Measurements from ENCODE around the gene SCP2.

SCP2 gene

DNA sequence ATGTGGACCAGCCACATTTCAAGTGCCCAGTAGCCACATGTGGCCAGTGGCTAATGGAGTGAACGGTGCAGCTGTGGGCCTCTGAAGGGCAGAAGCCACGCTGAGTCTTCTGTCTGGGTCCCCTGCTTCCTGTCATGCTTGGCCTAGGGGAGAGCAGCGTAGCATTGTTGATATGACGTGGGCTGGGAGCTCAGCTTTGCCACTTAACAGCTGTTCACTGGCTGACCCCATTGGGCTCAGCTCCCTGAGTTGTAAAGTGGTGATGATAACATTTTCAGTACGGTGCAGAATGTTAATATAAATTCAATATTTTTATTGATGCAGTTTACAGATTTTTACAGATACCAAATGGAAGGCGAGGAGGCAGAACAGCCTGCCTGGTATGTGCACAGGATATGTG, 139.4 kb downstream of the SCP2 start:
- DNase-seq (ENCODE audit: low spot score) (no peak), FAIRE-seq (no peak)

DNA sequence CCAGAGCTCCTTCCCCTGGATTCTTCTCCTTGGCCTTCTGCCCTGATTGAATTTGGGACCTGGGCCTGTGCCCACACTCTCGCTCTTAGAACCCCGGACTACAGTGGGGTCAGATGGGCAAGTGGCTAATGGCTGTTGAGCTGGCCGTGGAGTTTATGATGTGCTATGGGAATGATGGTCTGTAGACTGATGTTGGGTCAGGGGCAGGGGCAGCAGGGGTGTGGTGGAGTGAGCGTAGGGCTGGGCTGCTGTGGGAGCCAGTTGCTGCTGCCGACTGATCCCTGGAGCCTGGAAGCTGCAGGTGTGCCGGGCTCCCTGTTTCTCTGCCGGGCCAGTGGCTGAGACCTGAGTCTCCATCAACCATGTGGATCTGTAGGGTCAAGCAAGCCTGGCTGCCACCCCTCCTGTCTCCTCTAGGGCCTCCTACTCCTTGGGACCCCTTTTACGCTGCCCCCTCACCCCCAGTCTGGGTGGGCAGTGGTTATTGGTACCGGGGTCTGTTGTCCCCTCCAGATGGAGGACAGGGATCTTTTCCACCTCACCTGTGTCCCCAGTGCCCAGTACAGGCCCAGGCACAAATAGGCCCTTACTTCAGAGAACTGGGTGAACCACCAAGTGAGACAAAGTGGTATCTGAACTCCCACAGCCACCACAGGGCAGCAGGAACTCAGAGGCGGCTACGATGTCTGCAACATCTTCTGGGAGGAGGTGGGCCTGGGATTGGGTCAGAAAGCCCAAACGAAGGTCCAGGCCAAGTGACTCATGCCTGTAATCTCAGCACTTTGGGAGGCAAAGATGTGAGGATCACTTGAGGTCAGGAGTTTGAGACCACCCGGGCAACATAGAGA, 140.0 kb downstream of the SCP2 start:
- FAIRE-seq (no peak), DNase-seq (ENCODE audit: low spot score) (no peak)

DNA sequence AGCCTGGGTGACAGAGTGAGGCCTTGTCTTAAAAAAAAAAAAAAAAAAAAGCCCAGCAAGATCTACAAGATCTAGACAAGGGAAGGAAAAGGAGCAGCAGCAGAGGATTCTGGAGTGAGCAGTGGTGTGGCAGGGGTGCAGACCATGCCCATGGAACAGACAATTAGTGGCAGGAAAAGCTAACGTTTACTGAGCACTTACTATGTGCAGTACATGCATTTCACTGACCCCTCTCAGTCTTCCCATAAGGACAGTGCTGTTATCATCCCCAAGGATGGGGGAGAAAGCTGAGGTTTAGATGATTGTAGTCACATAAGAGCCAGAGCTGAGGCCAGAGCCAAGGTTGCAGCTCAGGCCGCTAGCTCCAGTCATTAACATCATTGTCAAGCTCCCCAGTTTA, 140.8 kb downstream of the SCP2 start:
- no peak for FAIRE-seq

GRCh38 chr1:53068314-53069099, 141.4 kb downstream of the SCP2 start:
- FAIRE-seq (no peak), DNase-seq (ENCODE audit: low spot score) (no peak)

More for the DNA sequence above, 140.8 kb downstream of the SCP2 start:
- DNase-seq (ENCODE audit: low spot score), result no peak

DNA sequence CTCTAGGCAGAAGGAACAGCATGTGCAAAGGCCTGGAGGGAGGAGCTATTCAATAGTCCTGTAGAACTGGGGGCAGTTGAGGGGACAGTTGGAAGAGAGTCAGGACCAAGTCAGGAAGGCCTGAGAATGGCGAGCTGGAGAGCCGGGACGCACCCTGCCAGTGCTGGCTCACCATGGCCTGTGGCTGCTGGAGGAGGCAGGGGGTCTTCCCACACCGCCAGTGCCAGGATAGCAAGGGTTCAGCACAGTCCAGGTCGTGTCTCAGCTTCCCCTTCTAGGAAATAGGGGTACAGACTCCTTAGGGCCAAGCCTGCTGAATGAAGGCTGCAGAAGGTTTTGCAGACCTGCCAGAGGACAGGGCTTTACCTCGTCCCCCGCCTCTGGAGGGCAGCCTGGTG, 142.2 kb downstream of the SCP2 start:
- FAIRE-seq, result no peak

GRCh38 chr1:53069663-53070327, 142.7 kb downstream of the SCP2 start:
- no peak for DNase-seq (ENCODE audit: low spot score)
- no peak for FAIRE-seq

More for the DNA sequence above, 142.2 kb downstream of the SCP2 start:
- DNase-seq (ENCODE audit: low spot score), result no peak

GRCh38 chr1:53070621-53071020, 143.5 kb downstream of the SCP2 start:
- no peak for FAIRE-seq
- DNase-seq (ENCODE audit: low spot score), result no peak

DNA sequence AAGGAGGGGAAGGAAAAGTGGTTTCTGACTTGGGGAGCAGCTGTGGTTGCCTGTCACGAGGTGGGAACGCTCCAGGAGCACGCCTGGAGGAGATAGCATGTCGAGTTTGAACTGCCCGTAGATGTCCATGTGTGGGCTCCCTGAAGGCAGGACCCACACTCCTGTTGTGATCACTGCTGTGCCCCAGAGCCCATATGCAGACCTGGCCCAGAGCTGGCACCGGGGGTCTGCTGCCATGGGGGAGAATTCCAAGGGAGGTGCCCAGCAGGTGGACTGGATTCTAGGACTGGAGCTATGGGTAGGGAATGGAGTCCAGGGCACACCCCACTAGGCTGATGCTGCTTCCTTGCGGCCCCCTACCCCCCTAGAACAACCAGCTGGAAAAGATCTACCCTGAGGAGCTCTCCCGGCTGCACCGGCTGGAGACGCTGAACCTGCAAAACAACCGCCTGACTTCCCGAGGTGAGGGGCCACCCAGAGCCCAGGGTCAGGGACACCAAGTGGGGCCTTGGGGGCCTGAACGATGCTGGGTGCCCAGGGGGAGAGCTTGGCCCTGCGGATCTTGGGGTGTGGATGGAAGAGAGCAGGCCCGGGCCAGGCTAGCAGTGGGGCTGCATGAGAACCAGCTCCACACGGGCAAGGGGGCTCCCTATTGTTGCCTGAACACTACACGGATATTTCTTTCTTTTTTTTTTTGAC, 144.2 kb downstream of the SCP2 start:
- no peak for FAIRE-seq
- no peak for DNase-seq (ENCODE audit: low spot score)

- FAIRE-seq (peak; percentile 50), DNase-seq (ENCODE audit: low spot score) (no peak)
Observed at GRCh38 chr1:53071915-53072314, 144.8 kb downstream of the SCP2 start.

DNA sequence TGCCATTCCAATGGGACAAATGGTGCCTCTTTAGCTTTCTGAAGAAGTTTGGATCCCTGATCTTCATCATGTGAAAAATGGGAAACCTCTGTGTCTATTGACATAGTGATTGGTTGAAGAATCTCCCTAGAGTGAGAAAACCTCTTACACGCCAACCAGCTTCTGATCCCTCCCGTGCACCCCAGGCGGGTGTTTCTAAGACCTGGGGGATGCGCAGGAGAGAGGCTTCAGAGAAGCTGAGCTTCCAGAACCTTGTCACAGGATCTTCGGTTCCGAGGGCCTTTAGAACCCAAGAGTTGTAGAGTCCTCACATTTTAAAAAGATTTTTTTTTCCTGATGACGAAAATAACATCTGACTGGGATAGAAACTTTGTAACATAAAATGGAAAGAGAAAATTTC, 146.2 kb downstream of the SCP2 start:
- DNase-seq (ENCODE audit: low spot score), result no peak
- no peak for FAIRE-seq

DNA sequence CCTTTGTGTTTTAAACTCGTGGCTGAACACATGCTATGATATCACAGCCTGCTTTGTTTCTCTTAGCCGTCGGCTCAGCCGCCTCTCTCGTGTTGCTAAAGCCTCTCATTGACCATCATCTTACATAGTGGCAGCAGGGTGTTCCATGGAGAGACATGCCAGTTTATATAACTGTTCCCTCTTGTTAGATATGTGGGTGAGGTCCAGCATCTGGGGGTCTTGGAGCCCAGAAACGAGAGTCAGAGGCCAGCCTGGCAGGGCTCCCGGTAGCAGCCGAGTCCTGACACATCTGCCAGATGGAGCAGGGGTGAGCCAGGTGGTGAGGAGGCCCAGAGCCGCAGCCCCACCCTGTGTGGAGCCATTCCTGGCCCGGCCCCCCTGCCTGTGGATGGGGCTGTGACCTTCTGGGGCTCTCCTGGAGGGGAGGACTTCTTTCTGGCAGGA, 146.8 kb downstream of the SCP2 start:
- FAIRE-seq (no peak), DNase-seq (ENCODE audit: low spot score) (no peak)

- DNase-seq (ENCODE audit: low spot score), result no peak
Observed at GRCh38 chr1:53074313-53075154, 147.5 kb downstream of the SCP2 start.

DNA sequence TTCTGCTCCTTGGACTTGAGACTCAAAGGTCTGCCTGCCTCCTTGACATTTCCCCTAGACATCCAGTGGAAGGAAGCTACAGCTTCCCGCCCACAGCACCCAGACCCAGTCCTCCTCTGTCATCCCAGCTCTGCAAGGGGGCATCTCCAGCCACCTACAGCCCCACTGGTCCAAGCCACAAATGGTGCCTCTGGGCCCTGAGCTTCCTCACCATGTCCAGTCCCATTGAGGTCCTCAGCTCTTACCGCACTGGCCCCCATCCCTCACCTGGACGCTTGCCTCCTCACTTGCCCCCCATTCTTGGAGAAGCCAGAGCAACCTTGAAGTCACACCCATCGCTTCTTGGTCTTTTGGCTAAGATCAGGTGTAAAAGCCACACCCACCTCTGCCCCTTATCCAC, 148.1 kb downstream of the SCP2 start:
- FAIRE-seq (no peak), DNase-seq (ENCODE audit: low spot score) (no peak)

More at GRCh38 chr1:53074313-53075154, 147.5 kb downstream of the SCP2 start:
- FAIRE-seq, result no peak

GRCh38 chr1:53075761-53076163, 148.7 kb downstream of the SCP2 start:
- no peak for FAIRE-seq
- DNase-seq (ENCODE audit: low spot score), result no peak

DNA sequence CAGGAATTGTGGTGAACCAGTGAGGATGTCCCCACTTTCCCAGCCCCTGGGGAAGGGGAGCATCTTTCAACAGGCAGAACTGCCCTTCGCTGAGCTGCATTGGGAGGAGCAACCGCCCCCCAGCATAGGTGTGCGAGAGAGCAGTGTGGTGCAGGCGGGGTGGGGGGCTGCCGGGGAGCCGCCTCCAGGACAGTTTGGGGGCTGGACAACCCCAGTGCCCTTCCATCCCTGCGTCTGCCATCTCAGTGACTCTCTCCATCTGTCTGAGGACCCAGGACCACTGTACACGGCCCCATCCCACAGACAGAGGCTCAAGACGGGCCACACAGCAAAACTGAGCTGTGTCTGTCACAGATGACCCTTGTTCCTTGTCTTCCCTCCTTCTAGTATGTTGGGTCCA, 149.1 kb downstream of the SCP2 start:
- FAIRE-seq (no peak), DNase-seq (ENCODE audit: low spot score) (no peak)

GRCh38 chr1:53076721-53077598, 149.9 kb downstream of the SCP2 start:
- FAIRE-seq, result no peak
- no peak for DNase-seq (ENCODE audit: low spot score)

- DNase-seq (ENCODE audit: low spot score), result no peak
- no peak for FAIRE-seq
Observed at GRCh38 chr1:53077599-53077965, 150.5 kb downstream of the SCP2 start.

DNA sequence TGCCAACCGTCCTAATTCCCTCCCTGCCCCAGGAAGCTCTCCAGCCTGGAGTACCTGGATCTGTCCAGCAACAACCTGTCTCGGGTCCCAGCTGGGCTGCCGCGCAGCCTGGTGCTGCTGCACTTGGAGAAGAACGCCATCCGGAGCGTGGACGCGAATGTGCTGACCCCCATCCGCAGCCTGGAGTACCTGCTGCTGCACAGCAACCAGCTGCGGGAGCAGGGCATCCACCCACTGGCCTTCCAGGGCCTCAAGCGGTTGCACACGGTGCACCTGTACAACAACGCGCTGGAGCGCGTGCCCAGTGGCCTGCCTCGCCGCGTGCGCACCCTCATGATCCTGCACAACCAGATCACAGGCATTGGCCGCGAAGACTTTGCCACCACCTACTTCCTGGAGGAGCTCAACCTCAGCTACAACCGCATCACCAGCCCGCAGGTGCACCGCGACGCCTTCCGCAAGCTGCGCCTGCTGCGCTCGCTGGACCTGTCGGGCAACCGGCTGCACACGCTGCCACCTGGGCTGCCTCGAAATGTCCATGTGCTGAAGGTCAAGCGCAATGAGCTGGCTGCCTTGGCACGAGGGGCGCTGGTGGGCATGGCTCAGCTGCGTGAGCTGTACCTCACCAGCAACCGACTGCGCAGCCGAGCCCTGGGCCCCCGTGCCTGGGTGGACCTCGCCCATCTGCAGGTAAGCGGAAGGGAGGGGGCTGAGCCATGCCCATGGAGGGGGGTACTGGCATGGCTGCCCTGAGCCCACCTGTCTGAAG, 151.4 kb downstream of the SCP2 start:
- DNase-seq (ENCODE audit: low spot score), result no peak
- FAIRE-seq, result no peak

DNA sequence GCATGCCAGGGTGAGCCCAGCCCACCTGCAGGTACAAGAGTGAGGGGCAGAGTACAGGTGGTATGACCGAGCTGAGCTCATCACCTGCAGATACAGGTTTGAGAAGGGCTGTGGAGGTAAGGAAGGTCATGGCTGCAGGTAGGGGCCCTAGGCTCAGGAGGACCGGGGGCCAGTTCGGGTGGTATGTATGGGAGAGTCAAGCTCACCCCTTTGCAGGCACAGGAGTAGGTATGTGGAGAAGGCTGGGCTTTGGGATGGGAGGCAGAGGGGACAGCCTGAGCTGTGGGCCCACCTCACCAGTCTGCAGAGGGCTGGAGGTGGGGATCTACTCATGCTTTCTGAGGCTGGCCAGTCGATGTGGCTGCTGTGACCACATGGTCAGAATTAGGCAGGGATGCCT, 152.2 kb downstream of the SCP2 start:
- no peak for FAIRE-seq

More for the DNA sequence above, 152.2 kb downstream of the SCP2 start:
- DNase-seq (ENCODE audit: low spot score), result no peak

Data from RCC 7860 (cell line).